B cell (primary cell): ENCODE results near the gene CACNA1D. TPM values are rescaled to one million over a fixed set of nuclear protein-coding genes. Genes with fewer than 3 reads are reported as not detected.
A peak's percentile ranks its signal among the peaks of the same experiment; 100 is the strongest.

Experiments
- ATAC-seq: fragments of 200-7000 bp; cut with Tn5 transposase; one replicate; pipeline ENCODE4 v1.10.0; 2021; ENCODE audit warnings: low read depth, mild to moderate bottlenecking, moderate number of reproducible peaks, moderate library complexity
- CTCF ChIA-PET: fragments of 350-600 bp; sonication (Branson Sonifier 250); formaldehyde crosslinking; loops from one replicate; lab custom pipeline; 2021; ENCODE audit warnings: antibody characterized with exemption, inconsistent platforms; lab: Charles Lee
- POLR2A ChIA-PET: fragments of 350-600 bp; sonication (Branson Sonifier 250); formaldehyde crosslinking; loops from one replicate; lab custom pipeline; 2021; ENCODE audit warnings: antibody characterized with exemption; lab: Charles Lee
- DNase-seq: peaks from one replicate; pipeline ENCODE4 v3.0.0; 2013
- H2AFZ ChIP-seq: 2 replicates; pipeline ENCODE4 v1.6.1; 2012; ENCODE audit warnings: mild to moderate bottlenecking, low read depth, low read length; ENCODE audit not compliant: insufficient read depth, poor library complexity, severe bottlenecking
- H3K27ac ChIP-seq, 2 donors: 1 replicate in 1 of 2; 2 replicates in 1 of 2; pipeline ENCODE4 v1.5.1; 2012 to 2013; ENCODE audit warnings: low read length in 2 of 2, mild to moderate bottlenecking in 2 of 2, moderate library complexity in 1 of 2
- H3K27me3 ChIP-seq, 4 experiments: fragments of 200-600 bp in 1 of 4; sonication (generic) in 1 of 4; replicated peaks in 1 of 4; 1 replicate in 2 of 4; 2 replicates in 2 of 4; pipeline versions ENCODE4 v1.6.1 to v1.7.0; 2013 to 2016; ENCODE audit warnings: low read length in 3 of 4, mild to moderate bottlenecking in 2 of 4, mixed read lengths in 1 of 4, moderate library complexity in 1 of 4; ENCODE audit not compliant: insufficient read depth in 4 of 4, control insufficient read depth in 3 of 4; ENCODE audit errors: control extremely low read depth in 1 of 4
- H3K36me3 ChIP-seq, 2 experiments: replicated peaks in 1 of 2; 1 replicate in 1 of 2; 2 replicates in 1 of 2; pipeline versions ENCODE4 v1.6.1 to v1.7.1; 2013; ENCODE audit warnings: low read length in 1 of 2; ENCODE audit not compliant: insufficient read depth in 2 of 2, control insufficient read depth in 1 of 2; ENCODE audit errors: control extremely low read depth in 1 of 2, extremely low read depth in 1 of 2
- H3K4me1 ChIP-seq, 2 donors: fragments of 200-600 bp in 1 of 2; sonication (generic) in 1 of 2; 1 replicate in 1 of 2; 2 replicates in 1 of 2; pipeline versions ENCODE4 v1.5.1 to v1.6.1; 2013 to 2017; ENCODE audit warnings: low read length in 2 of 2; ENCODE audit not compliant: control insufficient read depth in 2 of 2, insufficient read depth in 2 of 2
- H3K4me2 ChIP-seq: replicated peaks from 2 replicates; pipeline ENCODE3; 2012; ENCODE audit warnings: mild to moderate bottlenecking, low read depth, low read length; ENCODE audit not compliant: poor library complexity, severe bottlenecking
- H3K4me3 ChIP-seq, 5 experiments: fragments of 200-600 bp in 1 of 5; sonication (generic) in 1 of 5; 1 replicate in 3 of 5; 2 replicates in 2 of 5; pipeline versions ENCODE4 v1.5.1 to v1.7.0; 2011 to 2016; ENCODE audit warnings: low read length in 4 of 5, mild to moderate bottlenecking in 4 of 5, low read depth in 2 of 5, control low read depth in 1 of 5, moderate library complexity in 1 of 5; ENCODE audit not compliant: insufficient read depth in 1 of 5; ENCODE audit errors: control extremely low read depth in 1 of 5, extremely low read depth in 1 of 5
- H3K79me2 ChIP-seq: fragments of 200-600 bp; sonication (generic); one replicate; pipeline ENCODE4 v1.6.0; 2016; ENCODE audit warnings: low read length; ENCODE audit not compliant: control insufficient read depth, insufficient read depth
- H3K9ac ChIP-seq: fragments of 200-600 bp; sonication (generic); 2 replicates; pipeline ENCODE4 v1.6.1; 2017; ENCODE audit warnings: mild to moderate bottlenecking, low read length, moderate library complexity
- H3K9me3 ChIP-seq, 3 donors: one replicate each; pipeline versions ENCODE4 v1.6.1 to v1.7.1; 2013; ENCODE audit warnings: low read length in 2 of 3; ENCODE audit not compliant: control insufficient read depth in 2 of 3, insufficient read depth in 1 of 3; ENCODE audit errors: control extremely low read depth in 1 of 3
- H4K20me1 ChIP-seq: 2 replicates; pipeline ENCODE4 v1.6.0; 2012; ENCODE audit warnings: mild to moderate bottlenecking, low read length; ENCODE audit not compliant: insufficient read depth, control insufficient read depth, poor library complexity, severe bottlenecking
- H3K27ac Mint-ChIP-seq: one replicate; pipeline ENCODE4 v1.8.0; 2021; ENCODE audit warnings: mixed read lengths
- H3K27me3 Mint-ChIP-seq: one replicate; pipeline ENCODE4 v1.8.0; 2021; ENCODE audit warnings: mixed read lengths
- H3K4me1 Mint-ChIP-seq: one replicate; pipeline ENCODE4 v1.8.0; 2021; ENCODE audit warnings: mixed read lengths
- H3K4me3 Mint-ChIP-seq: one replicate; pipeline ENCODE4 v1.8.0; 2021; ENCODE audit warnings: mixed read lengths
- H3K9me3 Mint-ChIP-seq: one replicate; pipeline ENCODE4 v1.8.0; 2022; ENCODE audit warnings: mixed read lengths; ENCODE audit not compliant: insufficient read depth
- CTCF ChIP-seq: fragments of 200-600 bp; IDR thresholded peaks from one replicate; pipeline ENCODE4 v1.8.0; 2022; ENCODE audit warnings: antibody characterized with exemption, mild to moderate bottlenecking
- EZH2 ChIP-seq: IDR thresholded peaks from 2 replicates; pipeline ENCODE4 v1.6.1; 2012; ENCODE audit warnings: borderline replicate concordance, low read depth, mild to moderate bottlenecking, moderate library complexity, low read length; ENCODE audit not compliant: insufficient read depth, poor library complexity, severe bottlenecking
- WGBS: methylation state at CpG from one replicate; pipeline ENCODE4 v1.1.5; 2013; ENCODE audit warnings: missing lambda C conversion rate; ENCODE audit not compliant: insufficient coverage; 5-methylcytosine and 5-hydroxymethylcytosine counted together
- intact Hi-C: fragments of 100-400 bp; cut with micrococcal nuclease; formaldehyde crosslinking; loops from one replicate; pipeline ENCODE4 v1.10.0; 2022
- polyA minus RNA-seq: library from RNA; depleted of rRNA, polyadenylated mRNA; stranded (reverse); fragments of >200 nt; gene quantifications from 2 replicates; pipeline ENCODE4 v1.2.3, GENCODE V29; 2012
- polyA plus RNA-seq: library from polyadenylated mRNA; depleted of rRNA; stranded (reverse); fragments of >200 nt; gene quantifications from 2 replicates; pipeline ENCODE4 v1.2.3, GENCODE V29; 2012
- total RNA-seq, 2 donors: library from RNA; stranded (reverse); fragments of 120-200 nt in 1 of 2; gene quantifications; 1 replicate in 1 of 2; 2 replicates in 1 of 2; pipeline versions ENCODE4 v1.2.3 to v1.2.4, GENCODE V29; 2013 to 2022

Gene CACNA1D
- 0.07 TPM in 1 of 2 replicates, not detected in the other for total RNA-seq
- total RNA-seq (2013) = 0.09 TPM
- polyA plus RNA-seq = 0.06 TPM in 1 of 2 replicates, not detected in the other
- 0.07 and 0.17 TPM in 2 replicates for polyA minus RNA-seq

- Histone ChIP-seq H3K27ac (no peak within 1 kb of the TSS), H2AFZ (peak within 1 kb of the TSS; percentile 60), H3K4me2 (peak within 1 kb of the TSS; percentile 78), H3K4me3 (peak within 1 kb of the TSS in 3 of 5 experiments; percentile 32 to 47 (median 46)), H3K9ac (peak within 1 kb of the TSS; percentile 51), H4K20me1 (no peaks in the 10 kb centered on the region), H3K9me3 (no peaks in the 10 kb centered on the region), H3K4me1 (peaks cover 19 to 24% of the 10 kb centered on the region in 2 donors), H3K79me2 (no peaks in the 10 kb centered on the region), H3K27me3 (peaks cover 0 to 56% (median 25%) of the 10 kb centered on the region in 4 experiments), H3K36me3 (no peaks in the 10 kb centered on the region)
- Mint-ChIP-seq H3K27ac (no peak within 1 kb of the TSS), H3K9me3 (no peaks in the 10 kb centered on the region), H3K4me3 (peak within 1 kb of the TSS; percentile 87), H3K4me1 (peaks cover 20% of the 10 kb centered on the region), H3K27me3 (peaks cover 54% of the 10 kb centered on the region)
- ATAC-seq = peak; percentile 56
- intact Hi-C loops = no loop called here
- WGBS = 2% methylated on average over 119 of the region's 122 CpGs
- ChIA-PET POLR2A (no interaction called here), CTCF (no interaction called here)
- DNase-seq = peak; percentile 32
- no peak for TF ChIP-seq CTCF
- TF ChIP-seq EZH2 = peak; percentile 67
Observed at GRCh38 chr3:53493963-53494791, at the start of gene CACNA1D. Gene CACNA1D, plus strand, starts transcription at chr3:53494611. Its CDS starts 556 bp downstream, at chr3:53495167.

- Mint-ChIP-seq H3K27me3 (peaks cover 23% of the 10 kb centered on the region), H3K4me3 (no peak overlapping the region), H3K9me3 (no peaks in the 10 kb centered on the region), H3K4me1 (no peaks in the 10 kb centered on the region), H3K27ac (no peak overlapping the region)
- no peak overlapping the region for H3K27ac ChIP-seq
- intact Hi-C loops = no loop called here
- no peak overlapping the region for H2AFZ ChIP-seq
- DNase-seq (no peak), ATAC-seq (no peak)
- no peak overlapping the region for H3K9ac ChIP-seq
- H3K4me2 ChIP-seq = no peak overlapping the region
- CTCF ChIA-PET = no interaction called here
- no peak overlapping the region for H3K4me3 ChIP-seq
- no peak for TF ChIP-seq CTCF
- TF ChIP-seq EZH2 = no peak
- POLR2A ChIA-PET = no interaction called here
- H3K4me1 ChIP-seq = no peaks in the 10 kb centered on the region
- H3K9me3 ChIP-seq = no peaks in the 10 kb centered on the region
- H4K20me1 ChIP-seq = no peaks in the 10 kb centered on the region
- peaks cover 0 to 8% (median 2%) of the 10 kb centered on the region in 4 experiments for H3K27me3 ChIP-seq
- H3K36me3 ChIP-seq = no peaks in the 10 kb centered on the region
- H3K79me2 ChIP-seq = no peaks in the 10 kb centered on the region
Observed at GRCh38 chr3:53457068-53457467, 37.3 kb upstream of the CACNA1D start.
